ENCODE results near the gene GABBR2. TPM values are rescaled to one million over a fixed set of nuclear protein-coding genes. Genes with fewer than 3 reads are reported as not detected.

Gene GABBR2
- total and polyA plus RNA-seq, 2 of the 8 experiments (the other 6 are each of a cell fraction or from before 2014, with no cell fraction given), result 0.50 to 1.2 TPM

GRCh38 chr9:98416294-98417248 lies 292.2 kb downstream of the GABBR2 start:
- no peak overlapping the region for H2AK5ac ChIP-seq (ENCODE audit: low read depth, low read length)
- no peaks in the 10 kb centered on the region for H3K27me3 ChIP-seq (replicated peaks in 1 of 4; ENCODE audit: control insufficient read depth in 3 of 4, extremely low read depth in 1 of 4, insufficient read depth in 3 of 4, low read length in 3 of 4)
- 87% methylated on average over 10 of the region's 10 CpGs; no CpG with 5 or more reads in 1 of the 2 experiments for WGBS, 2 experiments (ENCODE audit: extremely low coverage in 1 of 2, insufficient coverage in 1 of 2, insufficient read length in 1 of 2, insufficient replicate concordance in 2 of 2, low coverage in 1 of 2, low lambda C conversion rate in 2 of 2, missing lambda C conversion rate in 1 of 2)
- no peak overlapping the region for H3K9ac ChIP-seq (replicated peaks in 1 of 4; ENCODE audit: extremely low read depth in 1 of 4, low read depth in 3 of 4, low read length in 3 of 4)
- H4K20me1 ChIP-seq (replicated peaks in 1 of 2; ENCODE audit: control insufficient read depth in 1 of 2, insufficient read depth in 2 of 2, low read length in 2 of 2), result no peaks in the 10 kb centered on the region
- no peak overlapping the region for H3K4ac ChIP-seq (replicated peaks; ENCODE audit: insufficient read length, low read depth, low read length)
- FAIRE-seq, result no peak
- no peaks in the 10 kb centered on the region for H3K79me1 ChIP-seq (ENCODE audit: low read depth, low read length)
- H2BK120ac ChIP-seq (replicated peaks; ENCODE audit: low read depth, low read length), result no peak overlapping the region
- no peak for DNase-seq (ENCODE audit: low read depth in 1 of 2, low spot score in 2 of 2)
- H3K56ac ChIP-seq (replicated peaks; ENCODE audit: insufficient read length, low read depth, low read length), result no peak overlapping the region
- ChIA-PET POLR2A (ENCODE audit: partially characterized antibody) (interaction anchor here (0.6 kb wide), 2 partner anchors 17 to 74 kb away, joined by 3 to 4 read pairs; no protein-coding TSS in a partner anchor), CTCF (ENCODE audit: partially characterized antibody) (interaction anchor here (0.6 to 5.0 kb wide), 25 partner anchors 9 to 358 kb away, joined by 3 to 29 read pairs (median 4); no protein-coding TSS in a partner anchor)
- no peak overlapping the region for H3K4me2 ChIP-seq (ENCODE audit: insufficient read depth in 1 of 2, low read depth in 2 of 2, low read length in 2 of 2)
- 0 out of 2 replicates have a peak overlapping the region, but pooled peaks have one; percentile 3 for H2BK20ac ChIP-seq (ENCODE audit: low read length)
- peaks cover 0 to 5% (median 3%) of the 10 kb centered on the region in 4 experiments; a peak in 4 of 7 replicates for H3K4me1 ChIP-seq (replicated peaks in 1 of 4; ENCODE audit: control insufficient read depth in 3 of 4, insufficient read depth in 4 of 4, low read length in 3 of 4)
- no peaks in the 10 kb centered on the region for H3K79me2 ChIP-seq (ENCODE audit: control insufficient read depth in 1 of 2, insufficient read depth in 2 of 2, low read length in 2 of 2)
- H4K8ac ChIP-seq (ENCODE audit: extremely low read depth, insufficient read depth, low read length), result no peak overlapping the region
- H3K23ac ChIP-seq (ENCODE audit: insufficient read length), result no peak overlapping the region
- H4K91ac ChIP-seq (replicated peaks; ENCODE audit: insufficient read length, low read length), result no peak overlapping the region
- no peak overlapping the region for H3K4me3 ChIP-seq (ENCODE audit: extremely low read depth in 1 of 4, insufficient read depth in 2 of 4, low read depth in 3 of 4, low read length in 4 of 4)
- H4K5ac ChIP-seq (ENCODE audit: insufficient read length, low read depth, low read length), result no peak overlapping the region
- 0 out of 2 replicates have a peak overlapping the region, but pooled peaks have one; percentile 33 for H2BK12ac ChIP-seq (ENCODE audit: low read depth, low read length)
- H3K36me3 ChIP-seq (ENCODE audit: control insufficient read depth in 2 of 4, insufficient read depth in 4 of 4, low read length in 3 of 4), result no peaks in the 10 kb centered on the region
- no peaks in the 10 kb centered on the region for H3K23me2 ChIP-seq (ENCODE audit: low read depth, low read length)
- no peak overlapping the region for H3K27ac ChIP-seq (ENCODE audit: low read depth, low read length)
- no peak for TF ChIP-seq JUND (IDR thresholded peaks at IDR 0.05; ENCODE audit: low read length)
- TF ChIP-seq, protein P1, sequence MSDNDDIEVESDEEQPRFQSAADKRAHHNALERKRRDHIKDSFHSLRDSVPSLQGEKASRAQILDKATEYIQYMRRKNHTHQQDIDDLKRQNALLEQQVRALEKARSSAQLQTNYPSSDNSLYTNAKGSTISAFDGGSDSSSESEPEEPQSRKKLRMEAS (IDR thresholded peaks at IDR 0.05), result no peak
- TF ChIP-seq ZNF274 (IDR thresholded peaks at IDR 0.05; ENCODE audit: borderline replicate concordance, extremely low read depth, low read length), result no peak
- peak in 1 of 3 experiments; percentile 8; a peak in 1 of 4 replicates for TF ChIP-seq CTCF (IDR thresholded peaks at IDR 0.05; ENCODE audit: control extremely low read depth in 1 of 3, insufficient read depth in 1 of 3, low read depth in 1 of 3, low read length in 3 of 3)
- no peaks in the 10 kb centered on the region for H3K9me3 ChIP-seq (ENCODE audit: insufficient read depth in 2 of 2, low read depth in 1 of 2, low read length in 1 of 2)
- no peak overlapping the region for H2BK5ac ChIP-seq (ENCODE audit: low read depth, low read length)
- no peak overlapping the region; the same call in 1 of the 2 replicates for H3K18ac ChIP-seq (ENCODE audit: extremely low read depth, low read length)
- peak overlapping the region; percentile 87; the same call in 1 of the 2 replicates for H2AFZ ChIP-seq (ENCODE audit: low read length)
- H3K14ac ChIP-seq (ENCODE audit: insufficient read length), result no peak overlapping the region
- H2BK15ac ChIP-seq (ENCODE audit: low read length), result peak overlapping the region; percentile 25; the same call in 1 of the 2 replicates

All from H1 (cell line).